Hindlimb muscle (tissue), 1 donor: Measurements from ENCODE around the gene TSSK1B. TPM values are rescaled to one million over a fixed set of nuclear protein-coding genes. Genes with fewer than 3 reads are reported as not detected.
"Not testable (repeated sequence)": the region's sequence is repeated elsewhere in the genome, so short reads cannot be mapped to it uniquely, and the experiment has no call there.

Experiments
- DNase-seq: peaks from one replicate; pipeline ENCODE4 v3.0.0-alpha.2; 2013
- polyA plus RNA-seq: library from polyadenylated mRNA; unstranded; fragments of 120-200 nt; gene quantifications from one replicate; pipeline ENCODE4 v1.2.1, GENCODE V29; 2013; ENCODE audit not compliant: insufficient read length

Gene TSSK1B
- polyA plus RNA-seq, 1 donor = not detected

DNA sequence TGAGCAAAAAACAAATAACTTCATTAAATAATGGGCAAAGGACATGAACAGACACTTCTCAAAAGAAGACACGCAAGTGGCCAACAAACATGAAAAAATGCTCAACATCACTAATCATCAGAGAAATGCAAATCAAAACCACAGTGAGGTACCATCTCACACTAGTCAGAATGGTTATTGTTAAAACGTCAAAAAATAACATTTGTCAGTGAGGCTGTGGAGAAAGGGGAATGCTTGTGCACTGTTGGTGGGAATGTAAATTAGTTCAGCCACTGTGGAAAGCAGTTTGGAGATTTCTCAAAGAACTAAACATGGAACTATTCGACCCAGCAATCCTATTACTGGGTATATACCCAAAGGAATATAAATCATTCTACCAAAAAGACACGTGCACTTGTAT lies 36.8 kb downstream of the TSSK1B start:
- DNase-seq = not testable (repeated sequence)

DNA sequence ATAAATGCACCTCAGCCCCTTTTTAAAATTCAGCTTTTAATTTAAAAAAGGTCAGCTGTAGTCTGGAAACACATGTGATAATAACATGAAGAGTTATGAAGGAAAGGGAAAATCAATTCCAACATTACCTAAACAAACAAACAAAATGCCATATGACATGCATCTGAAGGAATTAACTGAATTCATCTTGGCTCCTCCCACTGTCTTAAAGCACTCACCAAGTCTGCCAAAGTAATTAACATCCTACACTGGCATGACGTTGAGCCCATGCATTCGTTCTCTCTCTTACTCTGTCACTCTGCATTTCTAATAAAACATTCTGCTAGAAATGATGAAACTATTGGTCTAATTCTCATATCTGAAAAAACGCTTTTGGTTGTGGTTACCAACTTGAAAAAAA lies 37.7 kb downstream of the TSSK1B start:
- DNase-seq = no peak

DNA sequence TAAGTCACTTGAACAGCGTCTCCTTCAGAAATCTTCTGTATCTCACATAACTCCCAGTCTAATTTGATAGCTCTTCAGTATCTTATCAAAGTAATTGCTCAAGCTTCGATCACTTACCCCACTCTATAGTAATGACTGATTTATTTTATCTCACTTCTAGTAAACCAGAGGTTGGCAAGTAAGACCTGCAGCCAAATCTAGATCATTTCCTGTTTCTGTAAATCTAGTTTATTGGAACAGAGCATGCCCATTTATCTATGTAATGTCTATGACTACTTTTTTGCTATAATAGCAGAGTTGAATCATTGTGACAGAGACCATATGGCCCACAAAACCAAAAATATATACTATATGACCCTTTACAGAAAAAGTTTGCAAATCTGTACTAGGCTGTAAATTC lies 40.1 kb downstream of the TSSK1B start:
- no peak for DNase-seq

- DNase-seq = no peak
These were observed 44.6 kb downstream of the TSSK1B start for GRCh38 chr5:113390224-113390623.

- no peak for DNase-seq
These were observed 45.7 kb downstream of the TSSK1B start for GRCh38 chr5:113389116-113389515.

- no peak for DNase-seq
These were observed 46.9 kb downstream of the TSSK1B start for GRCh38 chr5:113387844-113388243.

DNA sequence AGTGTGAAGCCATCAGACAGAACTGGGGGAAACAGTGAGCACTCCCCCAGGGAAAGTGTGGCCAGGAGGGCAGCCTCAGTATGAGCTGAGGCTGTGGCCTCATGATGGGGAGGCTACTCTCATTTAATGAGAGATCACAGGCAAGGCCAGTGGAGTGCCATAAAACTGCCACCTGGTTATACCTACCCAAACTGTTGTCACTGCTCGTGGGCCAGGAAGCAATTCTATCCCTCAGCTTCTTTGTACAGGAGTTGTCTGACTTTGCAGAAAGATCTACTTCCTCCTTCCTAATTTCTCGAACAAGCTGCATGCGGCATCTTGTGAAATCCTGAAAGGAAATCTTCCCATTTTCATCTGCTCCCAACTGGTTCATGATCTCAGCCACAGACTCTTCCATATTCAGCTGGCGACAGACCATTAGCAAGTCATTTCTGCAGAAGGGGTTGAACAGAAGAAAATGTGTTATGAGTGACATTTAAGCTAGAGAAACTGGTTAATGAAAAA lies 50.0 kb downstream of the TSSK1B start:
- no peak for DNase-seq

DNA sequence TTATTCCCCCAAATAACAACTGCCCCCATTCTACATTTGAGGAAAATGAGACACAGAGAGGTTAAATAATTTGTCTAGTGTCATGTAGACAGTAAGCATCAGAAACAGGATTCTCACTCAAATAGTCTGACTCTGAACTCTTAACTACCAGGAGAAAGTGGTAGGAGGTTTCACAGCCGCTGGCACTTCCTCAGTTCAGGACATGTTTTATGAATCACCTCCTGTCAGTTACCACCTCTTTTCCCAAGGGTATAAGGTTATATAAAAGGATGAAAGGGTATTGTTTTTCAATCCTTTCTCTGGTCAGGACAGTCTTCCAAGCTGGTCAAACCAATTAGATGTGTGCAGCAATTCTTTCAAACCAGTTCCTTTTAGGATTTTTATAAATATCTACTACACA lies 52.1 kb downstream of the TSSK1B start:
- no peak for DNase-seq

Other genes starting within 250 kb of the TSSK1B start
- 17.8 TPM for gene MCC, start 53.5 kb upstream of the TSSK1B start, polyA plus RNA-seq
- gene YTHDC2, start 78.7 kb upstream of the TSSK1B start, polyA plus RNA-seq = 17.4 TPM